Dermis microvascular lymphatic vessel endothelial cell (primary cell): Measurements from ENCODE around the gene SDC1. TPM values are rescaled to one million over a fixed set of nuclear protein-coding genes. Genes with fewer than 3 reads are reported as not detected.
A peak's percentile ranks its signal among the peaks of the same experiment; 100 is the strongest.

Experiments
- DNase-seq, 2 donors: peaks; one replicate each; pipeline versions ENCODE4 v3.0.0 to v3.0.0-alpha.2; 2010; ENCODE audit warnings: low read depth in 2 of 2
- total RNA-seq: library from RNA; depleted of rRNA; stranded (reverse); fragments of >200 nt; gene quantifications from 2 replicates; pipeline ENCODE4 v1.2.1, GENCODE V29; 2014

SDC1 gene
- total RNA-seq, 1 donor from 2014 or later = 2.6 TPM

DNA sequence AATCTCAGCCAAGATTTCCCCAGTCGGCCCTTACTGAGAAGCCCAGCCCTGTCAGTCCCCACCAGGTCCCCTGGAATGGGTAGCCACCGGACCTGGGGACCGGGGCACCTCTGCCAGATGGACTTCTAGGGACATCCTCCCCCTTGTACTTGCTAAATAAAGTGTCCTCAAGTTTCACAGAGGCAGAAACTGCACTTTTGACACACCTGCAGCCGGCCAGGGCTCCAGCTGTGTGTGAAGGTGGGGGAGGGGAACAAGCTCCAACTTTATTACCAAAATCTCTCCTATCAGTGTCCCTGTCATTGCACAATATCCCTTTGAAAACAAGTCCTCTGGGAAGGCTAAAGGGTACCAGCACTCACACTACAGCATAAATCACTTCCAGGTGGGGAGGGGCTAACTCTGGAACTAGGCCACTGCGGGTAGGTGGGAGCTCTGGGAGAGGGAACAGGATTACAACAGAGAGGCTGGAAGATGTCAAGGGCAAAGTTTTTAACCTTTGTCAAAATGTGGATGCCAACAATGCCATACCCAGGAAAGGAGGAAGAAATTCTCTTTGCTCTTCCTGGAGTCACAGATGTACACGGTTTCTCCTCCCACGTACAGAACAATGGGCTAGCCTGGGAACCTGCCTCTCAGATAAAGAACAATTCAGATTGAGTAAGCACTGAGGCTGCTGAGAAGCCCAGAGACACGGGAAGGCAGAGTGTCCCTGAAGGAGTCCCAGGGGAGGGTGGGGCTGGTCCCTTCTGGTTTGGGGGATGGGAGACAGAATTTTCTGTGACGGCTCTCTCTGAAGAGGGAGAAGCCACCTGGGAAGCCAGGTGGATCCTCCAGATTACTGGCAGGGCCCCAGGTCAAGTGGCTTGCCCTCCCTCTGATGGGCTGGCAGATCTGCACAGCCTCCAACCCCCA, 11.0 kb downstream of the SDC1 start:
- DNase-seq = no peak

DNA sequence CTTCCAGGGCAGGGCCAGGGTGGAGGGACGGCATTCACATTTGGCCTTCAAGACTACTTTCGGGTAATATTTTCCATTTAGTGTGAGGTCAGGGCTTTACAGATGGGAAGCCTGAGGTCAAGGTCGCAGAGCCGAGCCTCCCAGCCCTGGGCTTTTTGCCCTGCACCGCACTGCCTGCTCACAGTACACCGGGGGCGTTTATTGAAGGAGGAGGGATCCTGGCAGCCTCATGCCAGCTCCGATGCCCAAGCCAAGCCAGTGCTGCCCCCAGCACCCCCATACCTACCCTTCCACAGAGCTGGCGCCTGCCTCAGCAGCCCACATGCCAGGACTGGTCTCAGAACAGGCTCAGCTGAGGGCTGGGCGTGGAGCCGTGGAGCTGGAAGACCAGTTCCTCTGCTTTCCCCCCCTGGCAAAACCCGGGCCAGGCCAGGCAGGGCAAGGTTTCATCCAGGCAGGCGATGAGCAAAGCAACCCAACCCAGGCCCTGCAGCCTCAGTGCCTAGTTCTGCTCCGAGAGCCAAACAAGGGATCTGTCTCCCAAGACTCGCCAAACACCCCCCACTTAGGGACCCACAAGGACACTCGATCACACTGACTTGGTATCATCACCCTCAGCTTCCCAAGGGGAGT, 11.9 kb downstream of the SDC1 start:
- no peak for DNase-seq

DNA sequence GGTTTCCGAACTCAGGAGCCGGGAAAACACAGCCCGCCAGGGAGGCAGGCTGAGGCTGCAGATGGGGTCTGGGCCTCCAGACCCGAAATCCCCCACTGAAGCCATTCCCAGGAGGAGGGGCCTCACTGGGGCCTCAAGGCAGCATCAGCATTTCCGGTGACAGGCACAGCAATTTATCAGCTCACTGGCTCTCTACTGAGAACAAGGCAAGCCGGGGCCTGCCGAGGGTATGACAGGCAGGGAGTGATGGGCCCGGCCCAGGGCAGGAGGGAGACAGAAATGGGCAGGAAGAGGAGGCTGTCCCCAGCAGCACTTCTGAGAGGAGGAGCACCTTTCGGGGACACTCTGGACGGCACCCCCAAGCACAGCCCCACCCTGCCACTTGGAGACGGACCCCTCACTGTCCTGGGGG, 12.5 kb downstream of the SDC1 start:
- peak in 1 of 2 donors; percentile 29 for DNase-seq

DNA sequence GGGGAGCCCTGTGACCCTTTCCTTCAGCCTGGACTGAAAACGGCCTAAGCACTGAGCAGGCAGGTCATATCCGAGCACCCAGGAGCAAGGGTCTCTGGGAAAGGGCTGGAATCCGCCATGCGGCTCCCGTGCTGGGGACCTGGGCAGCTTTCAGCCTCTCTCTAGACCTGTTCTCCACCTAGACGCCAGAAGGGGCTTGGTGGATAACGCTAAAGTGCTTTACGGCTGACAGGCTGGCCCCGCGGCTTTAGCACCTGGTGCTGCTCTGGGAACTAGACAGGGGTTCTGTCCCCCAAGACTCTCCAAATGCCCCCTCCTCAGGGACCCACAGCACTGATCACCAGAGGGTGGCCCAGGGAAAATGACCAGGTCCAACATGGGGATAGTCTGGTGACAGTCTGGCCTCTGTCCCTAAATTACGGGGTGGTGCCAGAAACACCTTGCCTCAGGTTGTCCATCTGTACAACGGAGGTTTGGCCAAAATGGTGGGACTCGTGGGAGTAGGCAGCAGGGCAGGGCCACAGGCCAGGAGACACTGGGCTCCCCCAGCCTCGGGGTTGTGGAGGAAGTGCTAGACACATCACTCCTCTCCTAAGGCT, 13.0 kb downstream of the SDC1 start:
- DNase-seq = no peak

DNA sequence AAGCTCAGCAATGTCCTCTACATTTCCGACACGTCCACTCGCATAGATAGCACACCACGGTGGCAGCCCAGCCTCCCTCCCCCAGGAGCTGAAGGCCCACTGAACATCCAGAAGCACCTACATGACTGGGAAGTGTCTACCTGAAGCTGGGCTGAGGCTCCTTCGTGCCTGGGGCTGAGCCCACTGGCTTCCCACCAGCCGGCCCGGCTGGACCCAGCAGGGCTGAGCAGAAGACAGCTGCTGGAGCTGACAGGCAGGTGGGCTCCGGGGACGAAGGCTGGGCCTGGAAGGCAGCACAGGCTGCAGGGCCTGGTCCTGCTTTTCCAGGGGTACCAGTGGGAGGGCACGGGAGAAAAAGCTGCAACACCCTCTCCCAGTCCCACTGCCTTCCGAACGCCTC, 13.5 kb downstream of the SDC1 start:
- DNase-seq = no peak

DNA sequence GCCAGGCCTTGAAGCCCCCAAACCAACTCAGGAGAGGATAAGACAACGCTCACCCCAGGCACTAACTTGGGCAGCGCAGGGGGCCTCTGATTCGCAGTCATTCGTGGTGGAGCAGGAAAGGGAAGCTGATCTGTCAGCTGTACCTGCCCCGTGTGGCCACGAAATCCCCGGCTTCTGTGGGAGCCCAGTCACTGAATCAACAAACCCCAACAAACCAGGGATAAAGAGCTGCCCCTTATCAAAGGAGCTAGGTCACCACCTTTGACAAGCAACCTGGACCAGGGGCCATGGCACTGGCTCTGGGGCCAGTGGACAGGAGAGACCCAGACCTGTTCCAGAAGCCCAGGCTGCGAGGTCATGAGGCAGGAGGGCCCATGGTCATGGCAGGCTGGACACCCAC, 14.5 kb downstream of the SDC1 start:
- no peak for DNase-seq

DNA sequence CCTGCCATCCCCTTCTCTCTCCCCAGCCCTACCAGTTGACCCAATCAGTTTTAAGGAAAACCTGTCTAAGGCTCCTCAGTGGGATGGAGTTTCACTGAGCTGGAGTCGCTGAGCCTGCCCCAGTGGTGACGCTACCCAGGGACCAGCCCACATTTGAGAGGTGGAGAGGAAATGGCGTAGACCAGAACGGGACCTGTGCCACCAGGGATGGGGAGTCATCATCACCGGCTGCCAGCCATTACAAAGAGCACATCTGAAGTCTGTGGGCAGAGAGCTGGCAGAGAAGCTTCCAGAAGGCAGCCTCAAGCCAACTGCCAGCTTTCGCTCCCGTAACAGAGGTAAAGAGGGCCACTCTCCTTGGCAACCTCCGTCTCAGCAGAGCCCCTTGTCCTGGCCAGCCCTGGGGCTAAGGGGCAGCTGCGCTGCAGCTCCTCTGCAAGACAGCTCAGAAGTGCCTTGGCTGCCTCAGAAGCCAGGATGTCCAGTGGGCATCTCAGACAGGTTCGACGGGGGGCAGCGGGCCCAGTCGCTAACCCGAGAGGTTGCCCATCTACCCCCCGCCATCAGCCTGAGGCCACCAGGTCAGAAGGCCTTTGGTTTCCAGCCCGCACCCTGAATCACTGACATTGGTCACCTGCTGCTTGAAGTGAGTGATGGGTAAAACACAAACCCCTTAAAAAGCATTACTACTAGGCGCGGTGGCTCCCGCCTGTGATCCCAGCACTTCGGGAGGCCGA, 15.4 kb downstream of the SDC1 start:
- no peak for DNase-seq

DNA sequence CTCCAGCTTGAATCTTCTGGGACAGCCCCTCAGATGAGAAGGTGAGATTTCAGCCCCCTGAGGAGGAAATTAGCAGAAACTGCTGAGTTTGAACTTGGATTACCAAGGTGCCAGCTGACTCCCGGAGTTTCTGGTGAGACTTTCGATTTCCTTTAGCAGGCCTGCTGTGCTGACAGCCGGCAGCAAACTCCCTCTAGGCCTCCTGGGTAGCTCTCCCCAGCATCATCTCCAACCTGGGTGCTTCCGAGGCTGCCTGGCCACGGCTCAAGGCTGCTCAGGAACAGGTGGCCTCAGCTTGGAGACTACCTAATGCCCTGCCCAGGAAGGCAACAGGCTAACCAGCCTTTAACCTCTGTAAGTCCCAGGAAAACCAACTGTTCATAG, 16.5 kb downstream of the SDC1 start:
- DNase-seq = no peak

DNA sequence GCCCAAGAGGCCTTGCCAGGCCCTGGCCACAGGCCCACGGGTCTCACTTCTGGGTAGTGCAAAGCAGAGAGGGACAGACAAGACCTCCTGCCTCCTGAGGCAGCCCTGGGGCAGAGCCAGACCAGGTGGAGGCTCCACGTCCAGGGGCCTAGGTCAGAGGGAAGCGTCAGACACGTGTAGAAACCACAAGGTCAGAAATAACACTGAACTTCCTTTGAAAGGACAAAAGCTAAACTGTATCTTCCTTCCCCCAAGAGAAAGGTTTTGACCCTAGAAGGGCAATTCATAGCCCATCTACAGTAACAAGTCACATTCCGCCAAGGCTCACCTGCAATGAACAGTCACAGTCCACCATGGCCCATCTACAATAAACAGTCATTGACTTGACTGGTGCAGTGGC, 17.9 kb downstream of the SDC1 start:
- no peak for DNase-seq

DNA sequence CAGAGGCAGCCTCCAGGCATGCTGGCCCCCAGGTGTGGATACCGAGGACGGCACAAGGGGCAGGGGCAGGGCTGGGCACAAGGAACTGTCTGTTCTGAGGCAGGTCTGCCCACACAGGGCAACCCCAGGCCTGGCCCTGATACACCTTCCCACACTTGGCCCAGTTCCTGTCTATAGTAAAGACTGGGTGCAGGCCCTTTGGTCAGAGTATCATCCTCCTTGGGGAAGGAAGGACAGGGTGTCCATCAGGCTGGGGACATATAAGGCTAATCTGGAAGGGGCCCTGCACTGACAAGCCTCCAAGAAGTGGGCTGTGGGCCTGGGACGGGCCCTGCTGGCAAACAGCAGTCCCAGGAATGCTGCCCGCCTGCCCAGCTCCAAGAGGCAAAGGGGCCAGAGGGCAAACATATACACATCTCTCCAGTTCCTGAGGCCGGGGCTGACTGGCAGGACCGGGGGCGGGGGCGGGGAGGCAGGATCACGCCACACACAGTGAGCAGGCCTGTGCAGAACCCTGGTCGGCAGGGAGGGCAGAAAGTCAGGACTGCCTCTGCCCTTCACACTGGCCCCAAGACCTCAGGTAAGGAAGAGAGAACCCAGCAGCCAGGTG, 18.9 kb downstream of the SDC1 start:
- no peak for DNase-seq

DNA sequence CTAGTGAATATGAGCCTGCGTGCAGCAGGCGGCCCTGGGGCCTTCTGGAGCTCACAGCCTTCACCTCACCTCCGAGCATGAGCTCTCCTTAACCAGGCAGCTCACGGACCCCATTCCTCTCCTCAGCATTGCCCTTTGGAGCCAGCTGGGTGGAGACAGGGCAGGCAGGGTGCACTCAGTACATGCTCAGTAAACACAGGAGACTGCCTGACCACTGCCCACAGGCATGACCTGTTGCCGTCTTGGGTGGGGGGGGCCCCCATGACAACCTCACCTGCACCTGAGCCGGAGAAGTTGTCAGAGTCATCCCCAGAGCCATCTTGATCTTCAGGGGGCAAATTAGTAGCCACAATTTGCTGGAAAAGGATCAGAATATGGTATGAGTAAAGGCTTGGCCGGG, 19.9 kb downstream of the SDC1 start:
- DNase-seq = no peak

DNA sequence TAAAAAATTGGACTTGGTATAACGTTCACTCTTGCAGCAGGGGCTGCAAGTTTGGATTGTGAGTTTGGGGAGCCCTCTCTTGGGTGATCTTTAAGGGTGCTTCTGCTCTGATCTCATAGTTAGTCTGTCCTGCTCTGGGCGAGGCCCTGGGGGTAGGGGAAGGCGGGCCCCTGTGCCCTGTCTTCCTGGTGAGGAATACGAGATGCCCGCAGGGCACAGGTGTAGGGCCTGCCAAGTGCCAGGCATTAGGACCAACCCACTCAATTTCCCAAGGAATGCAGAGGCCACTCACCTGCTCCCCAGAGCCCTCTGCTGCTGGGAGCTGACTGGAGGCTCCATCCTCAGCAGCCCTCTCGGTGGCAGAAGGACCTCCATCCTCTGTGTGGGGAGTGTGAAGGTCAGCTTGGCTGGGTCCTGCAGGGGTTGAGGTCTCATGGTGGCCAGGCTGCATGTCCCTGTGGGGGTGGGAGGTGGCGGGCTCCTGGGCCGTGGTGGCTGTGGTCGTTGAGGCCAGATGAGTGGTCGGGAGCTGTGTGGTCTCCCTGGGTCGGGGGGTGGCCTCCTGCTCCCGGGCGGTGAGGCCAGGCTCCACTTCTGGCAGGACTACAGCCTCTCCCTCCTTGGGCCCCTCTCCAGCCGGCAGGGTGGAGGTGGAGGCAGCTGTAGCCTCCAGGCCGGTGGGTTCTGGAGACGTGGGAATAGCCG, 21.3 kb downstream of the SDC1 start:
- no peak for DNase-seq

DNA sequence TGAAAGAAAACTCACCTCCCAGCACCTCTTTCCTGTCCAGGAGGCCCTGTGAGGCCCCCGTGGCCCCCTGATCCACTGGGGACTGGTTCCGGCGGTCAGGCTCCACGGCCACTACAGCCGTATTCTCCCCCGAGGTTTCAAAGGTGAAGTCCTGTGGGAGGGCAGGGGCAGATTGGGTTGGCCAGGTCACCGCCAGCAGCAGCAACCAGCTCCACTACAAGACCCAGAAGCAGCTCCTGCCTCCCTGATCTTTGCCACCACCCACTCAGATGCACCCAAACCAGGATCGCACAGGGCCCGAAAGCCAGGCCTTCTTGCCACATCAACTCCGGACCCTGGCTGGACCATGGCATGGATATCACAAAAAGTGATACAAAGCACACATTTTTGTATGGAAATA, 21.9 kb downstream of the SDC1 start:
- DNase-seq = no peak

DNA sequence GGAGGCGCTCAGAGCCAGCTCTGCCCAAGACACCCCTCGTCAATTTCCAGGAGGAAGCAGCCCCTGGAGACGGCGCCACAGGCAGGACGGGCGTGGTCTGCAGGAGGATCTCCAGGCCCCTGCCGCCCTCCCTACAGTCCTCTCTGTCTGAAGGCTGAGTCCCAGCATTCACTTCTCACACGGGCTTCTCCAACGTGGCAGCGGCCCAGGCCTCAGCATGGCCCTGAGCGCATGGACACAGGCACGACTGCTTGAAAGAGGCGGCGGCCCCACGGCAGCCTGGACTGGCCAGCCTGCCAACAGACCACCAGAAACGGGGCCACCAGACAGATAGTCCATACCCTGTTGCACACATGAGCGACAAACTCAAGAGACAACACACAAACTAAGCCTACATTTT, 23.3 kb downstream of the SDC1 start:
- no peak for DNase-seq

DNA sequence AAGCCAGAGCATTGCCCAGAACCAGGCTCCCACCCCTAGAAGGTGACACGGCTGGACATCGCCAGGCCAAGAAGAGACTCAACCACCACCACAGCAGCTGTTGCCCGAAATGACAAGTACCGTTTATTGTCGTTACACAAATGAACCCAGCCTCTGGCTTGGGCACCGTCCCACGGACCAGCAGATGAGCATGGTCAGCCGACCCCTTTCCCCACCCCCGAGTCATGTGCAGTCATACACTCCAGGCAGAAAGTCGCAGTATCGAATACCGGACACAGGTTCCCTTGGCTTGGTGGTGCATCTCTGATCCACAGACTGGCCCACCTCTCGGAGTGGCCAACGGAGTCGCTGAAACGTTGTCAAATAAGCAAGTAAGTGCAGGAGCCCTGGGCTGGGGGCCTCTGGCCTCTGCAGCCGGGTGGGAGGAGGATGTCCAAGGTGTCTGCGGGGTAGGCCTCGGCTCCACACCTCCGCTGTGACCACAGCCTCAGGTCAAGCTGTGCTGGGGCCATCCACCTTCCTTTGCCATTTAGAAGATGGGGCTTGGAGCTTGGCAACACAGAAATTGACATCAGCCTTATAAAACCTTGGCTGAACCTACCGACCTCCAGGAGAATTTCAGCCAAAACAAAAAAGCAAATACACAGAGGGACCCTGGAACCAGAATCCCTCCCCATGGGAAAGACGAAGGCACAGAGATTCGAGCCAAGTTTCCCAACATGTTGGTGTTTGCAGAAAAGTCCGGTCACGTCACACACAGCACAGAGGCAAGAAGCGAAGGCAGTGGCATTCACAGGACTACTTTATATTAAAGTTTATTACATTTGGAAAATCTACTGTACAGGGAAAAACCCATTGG, 24.0 kb downstream of the SDC1 start:
- DNase-seq = no peak

DNA sequence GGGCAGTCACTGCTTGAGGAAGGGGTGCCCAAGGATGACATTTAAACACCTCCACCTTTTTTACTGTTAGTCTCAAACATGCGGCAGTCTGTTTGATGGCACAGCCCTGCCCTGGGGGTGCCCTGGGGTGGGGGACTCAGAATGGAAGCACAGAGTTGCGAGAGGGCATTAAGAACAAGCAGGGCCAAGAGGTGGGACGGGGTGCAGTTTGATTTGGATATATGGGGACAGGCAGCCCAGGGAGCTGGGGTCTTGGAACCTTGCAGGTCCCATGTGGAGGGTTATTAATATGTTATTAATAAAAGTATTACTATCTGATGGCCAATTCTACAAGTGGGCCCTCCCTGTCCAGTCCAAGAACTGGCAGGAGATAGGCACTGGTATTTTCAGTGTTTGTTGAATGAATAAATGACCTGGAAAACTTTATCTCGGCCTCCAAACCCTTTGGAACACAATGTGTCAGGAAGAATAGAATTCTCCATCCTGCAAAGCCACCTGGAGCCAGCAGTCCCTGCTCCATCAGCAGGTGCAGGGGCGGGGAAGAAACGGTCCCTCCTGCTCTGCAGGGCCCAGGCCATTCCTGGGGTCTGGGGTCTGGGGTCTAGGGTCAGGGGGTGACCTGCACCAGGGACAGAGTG, 25.2 kb downstream of the SDC1 start:
- no peak for DNase-seq

DNA sequence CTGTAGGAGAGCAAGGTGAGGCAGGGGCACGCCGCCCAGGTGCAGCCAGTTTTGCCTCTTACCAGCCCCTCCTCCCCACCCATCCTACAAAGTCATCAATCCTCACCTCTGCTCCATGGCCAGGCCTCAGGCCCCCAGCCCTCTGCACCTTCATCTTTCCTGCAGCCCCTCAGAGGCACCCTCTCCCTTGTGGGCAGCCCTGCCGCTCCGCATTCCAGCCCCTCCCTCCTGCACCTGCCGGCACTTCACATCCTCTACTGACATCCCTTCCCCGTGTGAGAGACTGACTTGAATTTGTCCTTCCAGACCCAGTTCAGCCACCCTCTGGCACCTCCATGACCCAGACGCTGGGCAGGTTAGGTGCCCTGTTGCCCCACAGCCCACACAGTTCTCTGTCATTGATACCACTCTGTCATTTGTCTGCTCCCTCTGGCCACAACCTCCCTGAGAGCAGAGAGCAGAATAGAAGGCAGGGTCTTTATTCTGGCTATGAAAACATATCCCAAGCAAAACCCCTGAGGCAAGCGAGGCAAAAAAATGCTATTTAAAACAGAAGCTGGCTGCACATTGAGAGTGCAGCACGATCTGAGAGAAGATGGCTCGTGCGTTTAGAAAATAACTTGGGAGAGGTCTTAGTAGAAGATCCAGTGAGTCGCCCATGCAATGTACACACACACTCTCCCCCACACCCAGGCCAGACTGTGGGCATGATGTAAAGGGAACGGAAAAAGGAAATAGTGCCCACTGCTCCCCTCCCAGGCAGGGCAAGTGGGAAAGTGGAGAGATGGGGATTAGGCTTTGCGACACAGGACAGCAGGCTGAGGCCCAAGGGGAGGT, 25.9 kb downstream of the SDC1 start:
- DNase-seq = no peak

DNA sequence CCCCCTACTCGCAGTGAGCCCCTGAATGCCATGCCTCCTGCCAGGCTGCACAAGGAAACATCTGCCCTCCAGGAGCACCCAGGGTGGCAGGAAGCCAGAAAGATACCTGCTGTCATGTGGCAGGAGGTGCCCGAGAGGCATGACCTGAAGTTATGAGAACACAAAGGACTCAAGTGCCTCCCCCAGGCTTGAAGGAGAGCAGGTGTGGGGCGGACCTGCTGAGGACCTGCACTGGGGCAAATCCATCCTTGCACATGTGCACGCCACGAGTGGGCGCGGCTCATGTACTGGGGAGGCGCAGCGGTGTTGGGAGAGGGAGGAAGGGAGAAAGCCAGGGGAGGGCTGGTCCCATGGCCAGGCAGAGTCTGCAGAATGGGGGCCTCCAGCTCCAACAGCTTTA, 26.9 kb downstream of the SDC1 start:
- DNase-seq = no peak

DNA sequence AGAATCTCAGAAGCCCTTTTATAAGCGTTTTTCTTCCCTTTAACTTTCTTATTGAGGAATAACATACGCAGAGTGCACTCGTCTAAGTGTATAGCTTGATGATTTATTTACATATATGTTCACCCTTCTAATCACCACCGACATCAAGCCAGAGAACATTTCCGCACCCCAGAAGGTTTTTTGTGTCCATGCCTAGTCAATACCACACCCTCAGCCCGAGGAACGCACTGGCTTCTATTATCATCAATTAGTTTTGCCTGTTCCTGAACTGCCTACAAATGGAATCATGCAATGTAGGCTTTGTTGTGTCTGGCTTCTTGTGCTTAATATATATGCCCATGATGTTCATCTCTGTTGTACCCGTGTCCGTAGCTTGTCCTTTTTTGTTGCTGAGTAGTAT, 27.7 kb downstream of the SDC1 start:
- DNase-seq = no peak
